GM12875 (cell line): ENCODE data around the gene MICU2.

Source experiments
- H3K4me3 ChIP-seq: one replicate; pipeline ENCODE4 v1.5.1; 2011; ENCODE audit warnings: low read depth, low read length, control low read depth
- TF ChIP-seq, protein P1 (sequence below): IDR thresholded peaks from 2 replicates; pipeline ENCODE4 v1.5.1; 2011; ENCODE audit warnings: low read depth, mild to moderate bottlenecking, control low read depth, inconsistent platforms, low read length, moderate library complexity, borderline replicate concordance; ENCODE audit not compliant: insufficient read depth

The MICU2 gene

DNA sequence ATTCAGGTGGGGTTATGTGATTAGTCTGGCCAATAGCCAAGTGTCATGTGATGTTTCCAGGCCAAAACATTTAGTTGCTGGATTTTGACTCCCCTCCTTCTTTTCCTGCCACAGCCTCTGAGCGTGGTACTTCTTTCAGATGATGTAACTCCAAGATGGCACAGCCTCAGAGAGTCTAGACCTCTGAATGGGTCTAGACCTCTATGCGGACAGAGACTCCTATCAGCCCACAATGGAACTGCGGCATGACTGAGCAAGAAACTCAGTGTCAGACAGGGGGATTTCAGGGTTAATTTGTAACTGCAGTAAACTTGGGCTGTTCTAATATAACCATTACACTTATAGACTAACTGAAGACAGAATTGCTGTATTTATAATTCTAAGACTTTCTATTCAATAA is 102.3 kb downstream of the MICU2 start:
- TF ChIP-seq, protein P1, sequence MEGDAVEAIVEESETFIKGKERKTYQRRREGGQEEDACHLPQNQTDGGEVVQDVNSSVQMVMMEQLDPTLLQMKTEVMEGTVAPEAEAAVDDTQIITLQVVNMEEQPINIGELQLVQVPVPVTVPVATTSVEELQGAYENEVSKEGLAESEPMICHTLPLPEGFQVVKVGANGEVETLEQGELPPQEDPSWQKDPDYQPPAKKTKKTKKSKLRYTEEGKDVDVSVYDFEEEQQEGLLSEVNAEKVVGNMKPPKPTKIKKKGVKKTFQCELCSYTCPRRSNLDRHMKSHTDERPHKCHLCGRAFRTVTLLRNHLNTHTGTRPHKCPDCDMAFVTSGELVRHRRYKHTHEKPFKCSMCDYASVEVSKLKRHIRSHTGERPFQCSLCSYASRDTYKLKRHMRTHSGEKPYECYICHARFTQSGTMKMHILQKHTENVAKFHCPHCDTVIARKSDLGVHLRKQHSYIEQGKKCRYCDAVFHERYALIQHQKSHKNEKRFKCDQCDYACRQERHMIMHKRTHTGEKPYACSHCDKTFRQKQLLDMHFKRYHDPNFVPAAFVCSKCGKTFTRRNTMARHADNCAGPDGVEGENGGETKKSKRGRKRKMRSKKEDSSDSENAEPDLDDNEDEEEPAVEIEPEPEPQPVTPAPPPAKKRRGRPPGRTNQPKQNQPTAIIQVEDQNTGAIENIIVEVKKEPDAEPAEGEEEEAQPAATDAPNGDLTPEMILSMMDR = no peak
- no peak overlapping the region for H3K4me3 ChIP-seq

DNA sequence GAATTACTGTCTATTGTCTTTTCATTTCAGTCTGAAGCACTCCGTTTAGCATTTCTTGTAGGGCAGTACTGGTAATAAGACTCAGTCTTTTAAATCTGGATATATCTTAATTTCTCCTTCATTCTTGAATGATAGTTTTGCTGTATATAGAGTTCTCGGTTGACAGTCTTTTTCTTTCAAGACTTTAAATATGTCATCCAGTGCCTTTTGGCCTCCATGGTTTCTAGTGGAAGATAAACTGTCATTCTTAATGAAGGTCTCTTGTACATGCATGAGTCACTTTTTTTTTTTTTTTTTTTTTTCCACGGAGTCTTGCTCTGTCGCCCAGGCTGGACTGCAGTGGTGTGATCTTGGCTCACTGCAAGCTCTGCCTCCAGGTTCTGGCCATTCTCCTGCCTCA is 117.6 kb downstream of the MICU2 start:
- no peak overlapping the region for H3K4me3 ChIP-seq
- TF ChIP-seq, protein P1 = no peak

DNA sequence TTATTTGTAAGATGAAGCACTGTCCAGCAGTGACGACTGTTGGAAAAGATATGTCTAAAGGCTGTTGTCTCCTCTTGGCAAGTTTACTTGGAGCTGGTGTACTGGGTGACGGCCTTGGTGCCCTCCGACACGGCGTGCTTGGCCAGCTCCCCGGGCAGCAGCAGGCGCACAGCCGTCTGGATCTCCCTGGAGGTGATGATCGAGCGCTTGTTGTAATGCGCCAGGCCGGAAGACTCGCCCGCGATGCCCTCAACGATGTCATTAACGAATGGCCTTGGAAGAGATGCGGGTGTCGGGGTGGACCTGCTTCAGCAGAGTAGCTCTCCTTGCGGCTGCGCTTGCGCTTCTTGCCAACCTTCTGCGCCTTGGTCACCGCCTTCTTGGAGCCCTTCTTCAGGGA is 120.2 kb downstream of the MICU2 start:
- TF ChIP-seq, protein P1 = no peak
- H3K4me3 ChIP-seq = no peak overlapping the region

DNA sequence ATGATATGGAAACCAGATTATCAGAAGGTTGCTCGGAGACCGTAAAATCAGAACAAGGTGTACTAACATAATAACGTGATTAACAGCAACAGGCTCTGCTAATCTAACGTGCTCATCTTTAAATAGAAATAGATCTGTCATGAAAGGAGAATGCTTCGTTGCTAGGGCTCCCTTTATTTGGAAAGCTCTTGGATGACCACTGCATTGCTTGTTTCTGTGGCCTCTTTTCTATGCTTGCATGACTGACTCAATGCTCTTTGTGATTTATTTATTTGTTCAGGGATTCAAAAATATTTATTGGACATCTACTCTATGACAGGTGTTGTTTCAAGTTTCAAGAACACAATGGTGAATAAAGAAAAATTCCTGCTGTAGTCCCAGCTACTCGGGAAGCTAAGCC is 122.6 kb downstream of the MICU2 start:
- TF ChIP-seq, protein P1 = no peak
- H3K4me3 ChIP-seq = no peak overlapping the region

DNA sequence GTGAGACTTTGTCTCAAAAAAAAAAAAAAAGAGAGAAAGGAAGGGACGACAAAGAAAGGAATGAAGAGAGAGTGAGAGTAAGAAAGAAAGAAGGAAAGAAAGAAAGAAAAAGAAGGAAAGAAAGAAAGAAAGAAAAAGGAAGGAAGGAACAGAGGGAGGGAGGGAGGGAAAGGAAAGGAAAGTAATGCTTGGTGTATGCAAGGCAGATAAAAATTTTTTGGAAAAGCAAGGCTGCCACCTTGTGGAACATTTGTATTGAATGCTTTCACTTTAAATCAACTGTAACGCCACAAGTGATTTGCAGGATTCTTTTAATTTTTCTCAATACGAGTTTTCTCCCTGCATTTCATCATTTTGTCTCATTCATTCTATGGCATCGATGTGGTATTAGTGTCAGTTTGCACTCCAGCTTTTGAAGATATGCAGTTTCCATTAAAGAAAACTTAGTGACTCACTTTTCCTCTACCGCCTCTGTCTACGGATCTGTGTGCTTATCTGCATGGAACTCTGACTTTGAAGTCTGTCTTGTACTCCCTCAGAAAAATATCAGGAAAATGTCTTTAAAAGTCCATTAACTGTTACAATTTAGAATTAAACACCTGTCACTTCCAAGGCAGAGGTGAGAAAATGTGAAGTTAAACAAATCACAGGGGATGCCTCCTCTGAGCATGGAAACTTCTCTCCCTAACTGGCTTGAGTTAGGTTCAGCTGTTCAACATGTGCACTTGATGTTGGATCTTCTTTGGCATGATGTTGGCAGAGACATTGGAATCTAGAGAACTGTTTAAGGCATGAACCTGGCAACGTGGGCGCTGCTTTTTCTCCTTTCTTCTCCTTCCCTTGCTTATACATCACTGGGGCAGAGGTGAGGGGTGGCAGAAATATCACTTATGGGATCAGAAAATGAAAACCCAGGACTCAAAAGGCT is 124.8 kb downstream of the MICU2 start:
- TF ChIP-seq, protein P1 = peak; percentile 23; the same call in 1 of the 2 replicates

DNA sequence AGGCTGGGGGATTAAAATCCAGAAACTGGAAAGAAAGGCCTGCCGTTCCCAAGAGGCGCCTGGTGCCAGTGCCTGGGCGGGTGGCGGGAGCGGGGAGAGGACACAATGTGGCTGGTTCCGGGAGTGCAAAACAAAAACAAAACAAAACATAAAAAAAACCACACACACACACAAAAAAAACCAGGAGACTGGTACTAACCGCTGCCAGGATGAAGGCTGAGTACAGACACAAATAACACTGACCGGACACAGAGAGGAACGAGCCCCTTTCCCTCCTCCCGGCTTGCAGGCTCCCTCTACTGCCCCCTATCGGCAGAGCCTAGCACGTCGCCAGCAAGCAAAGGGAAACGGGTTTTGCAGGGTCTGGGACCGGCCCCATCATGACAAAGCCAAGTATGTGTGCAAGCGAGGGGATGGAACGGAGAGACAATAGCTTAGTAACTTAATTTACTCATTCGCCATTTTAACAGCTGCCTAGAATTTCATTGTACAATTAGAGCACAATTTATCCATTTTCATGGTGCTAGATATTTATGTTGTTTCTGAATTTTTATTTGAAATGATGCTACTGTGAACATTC is 127.0 kb downstream of the MICU2 start:
- peak overlapping the region; percentile 53 for H3K4me3 ChIP-seq
- TF ChIP-seq, protein P1 = peak; percentile 96

More for the DNA sequence above, 124.8 kb downstream of the MICU2 start:
- no peak overlapping the region for H3K4me3 ChIP-seq
